Endothelial cell (in vitro differentiated cells): ENCODE measurements around the gene CD79A. TPM values are rescaled to one million over a fixed set of nuclear protein-coding genes. Genes with fewer than 3 reads are reported as not detected.

Experiments
- DNase-seq: peaks from one replicate; pipeline ENCODE4 v3.0.0; 2021; ENCODE audit warnings: low spot score
- H3K27ac Mint-ChIP-seq: one replicate; pipeline ENCODE4 v1.8.0; 2021; ENCODE audit warnings: mixed read lengths, inconsistent platforms; ENCODE audit not compliant: unreplicated experiment
- H3K27me3 Mint-ChIP-seq: one replicate; pipeline ENCODE4 v1.8.0; 2021; ENCODE audit warnings: mild to moderate bottlenecking, moderate library complexity, mixed read lengths, inconsistent platforms; ENCODE audit not compliant: unreplicated experiment
- H3K36me3 Mint-ChIP-seq: one replicate; pipeline ENCODE4 v1.8.0; 2021; ENCODE audit warnings: mild to moderate bottlenecking, low read depth, mixed read lengths, inconsistent platforms; ENCODE audit not compliant: unreplicated experiment
- H3K4me1 Mint-ChIP-seq: one replicate; pipeline ENCODE4 v1.8.0; 2021; ENCODE audit warnings: mild to moderate bottlenecking, mixed read lengths, inconsistent platforms; ENCODE audit not compliant: unreplicated experiment
- H3K4me3 Mint-ChIP-seq: one replicate; pipeline ENCODE4 v1.8.0; 2021; ENCODE audit warnings: mild to moderate bottlenecking, mixed read lengths, inconsistent platforms; ENCODE audit not compliant: unreplicated experiment
- H3K9me3 Mint-ChIP-seq: one replicate; pipeline ENCODE4 v1.8.0; 2021; ENCODE audit warnings: mixed read lengths, inconsistent platforms; ENCODE audit not compliant: unreplicated experiment
- CTCF ChIP-seq: fragments of 200-600 bp; sonication (generic); IDR thresholded peaks from one replicate; pipeline ENCODE4 v1.5.0; 2021; ENCODE audit warnings: antibody characterized with exemption; ENCODE audit not compliant: unreplicated experiment
- total RNA-seq: library from RNA; stranded (reverse); fragmentation: NEBNext Ultra II Directional; extraction: Animal tissue kit (Norgen Biotek cat#: 25700); gene quantifications from one replicate; pipeline ENCODE4 v1.2.1, GENCODE V29; 2021; ENCODE audit not compliant: unreplicated experiment

CD79A gene
- total RNA-seq, 1 donor from 2014 or later = 1.1 TPM

GRCh38 chr19:41905273-41906002, 28.4 kb downstream of the CD79A start:
- H3K27ac Mint-ChIP-seq = peak overlapping the region; percentile 61
- peaks cover 11% of the 10 kb centered on the region for H3K27me3 Mint-ChIP-seq
- peaks cover 3% of the 10 kb centered on the region for H3K4me1 Mint-ChIP-seq
- TF ChIP-seq CTCF = no peak
- DNase-seq = no peak
- peak overlapping the region; percentile 84 for H3K4me3 Mint-ChIP-seq
- H3K9me3 Mint-ChIP-seq = no peaks in the 10 kb centered on the region
- peaks cover 32% of the 10 kb centered on the region for H3K36me3 Mint-ChIP-seq

- peak overlapping the region; percentile 84 for H3K4me3 Mint-ChIP-seq
- H3K27me3 Mint-ChIP-seq = peaks cover 19% of the 10 kb centered on the region
- H3K4me1 Mint-ChIP-seq = peaks cover 8% of the 10 kb centered on the region
- no peak for DNase-seq
- peak overlapping the region; percentile 61 for H3K27ac Mint-ChIP-seq
- H3K36me3 Mint-ChIP-seq = peaks cover 39% of the 10 kb centered on the region
- TF ChIP-seq CTCF = no peak
- H3K9me3 Mint-ChIP-seq = no peaks in the 10 kb centered on the region
Measured at GRCh38 chr19:41906271-41906670, 29.2 kb downstream of the CD79A start.

- Mint-ChIP-seq H3K27ac (peak overlapping the region; percentile 12), H3K27me3 (peaks cover 27% of the 10 kb centered on the region), H3K4me3 (peak overlapping the region; percentile 59), H3K36me3 (peaks cover 40% of the 10 kb centered on the region), H3K4me1 (peaks cover 14% of the 10 kb centered on the region), H3K9me3 (no peaks in the 10 kb centered on the region)
- TF ChIP-seq CTCF = no peak
- no peak for DNase-seq
Measured at GRCh38 chr19:41906916-41907680, 30.0 kb downstream of the CD79A start.

- H3K4me3 Mint-ChIP-seq = no peak overlapping the region
- no peak for TF ChIP-seq CTCF
- H3K27me3 Mint-ChIP-seq = peaks cover 30% of the 10 kb centered on the region
- DNase-seq = no peak
- H3K36me3 Mint-ChIP-seq = peaks cover 40% of the 10 kb centered on the region
- H3K27ac Mint-ChIP-seq = no peak overlapping the region
- no peaks in the 10 kb centered on the region for H3K9me3 Mint-ChIP-seq
- peaks cover 19% of the 10 kb centered on the region for H3K4me1 Mint-ChIP-seq
Measured at GRCh38 chr19:41907994-41908615, 31.0 kb downstream of the CD79A start.
